Measurements from ENCODE around the gene DLD.
"Not testable (repeated sequence)": the region's sequence is repeated elsewhere in the genome, so short reads cannot be mapped to it uniquely, and the experiment has no call there.

The DLD gene

GRCh38 chr7:107890962-107891635 is at the start of gene DLD:
Gene DLD (plus strand): TSS chr7:107891183. CDS start chr7:107891251, 68 bp downstream.
- peak; percentile 89 for DNase-seq
- in situ Hi-C loops (cut with MboI; ENCODE audit: low pct_unique_long_range_greater_than_20kb, low sequenced_read_pairs): no loop called here

DNA sequence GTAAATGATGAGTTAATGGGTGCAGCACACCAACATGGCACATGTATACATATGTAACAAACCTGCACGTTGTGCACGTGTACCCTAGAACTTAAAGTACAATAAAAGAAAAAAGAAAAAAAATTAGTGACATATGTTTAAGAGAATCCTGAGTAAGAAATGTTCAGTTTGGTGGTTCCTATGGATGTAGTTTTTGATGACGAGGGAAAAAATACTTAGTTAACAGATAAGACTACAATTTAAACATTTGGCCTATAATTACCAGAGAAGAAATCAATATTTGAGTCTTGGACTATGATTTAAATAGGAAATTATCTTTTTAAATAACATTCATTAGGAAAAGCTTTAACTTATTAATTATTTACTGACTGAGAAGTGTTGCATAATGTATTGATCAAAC is 48.8 kb upstream of the DLD start:
- in situ Hi-C loops (cut with MboI; ENCODE audit: low pct_unique_long_range_greater_than_20kb, low sequenced_read_pairs): no loop called here
- no peak for DNase-seq

DNA sequence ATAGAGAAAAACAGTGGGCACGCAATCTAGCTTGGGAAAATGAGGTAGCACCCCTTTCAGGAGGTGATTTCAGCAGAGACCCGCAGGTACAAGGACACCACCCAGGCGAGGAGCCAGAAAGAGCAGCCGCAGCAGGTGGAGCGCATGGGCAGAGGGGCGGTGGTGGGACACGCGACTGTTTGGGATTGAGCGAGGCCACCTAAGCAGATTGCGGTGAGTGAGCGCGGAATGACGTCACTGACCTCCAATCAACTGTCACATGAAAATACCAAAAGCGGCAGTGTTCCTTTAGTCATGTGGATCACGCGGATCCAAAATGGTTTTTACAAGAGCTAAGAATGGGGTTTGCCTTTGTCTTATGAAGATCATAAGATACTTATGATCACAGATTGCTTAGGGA is 47.8 kb upstream of the DLD start:
- DNase-seq: no peak
- in situ Hi-C loops (cut with MboI; ENCODE audit: low pct_unique_long_range_greater_than_20kb, low sequenced_read_pairs): no loop called here

GRCh38 chr7:107846324-107846723 is 44.7 kb upstream of the DLD start:
- DNase-seq: peak; percentile 76
- in situ Hi-C loops (cut with MboI; ENCODE audit: low pct_unique_long_range_greater_than_20kb, low sequenced_read_pairs): no loop called here

DNA sequence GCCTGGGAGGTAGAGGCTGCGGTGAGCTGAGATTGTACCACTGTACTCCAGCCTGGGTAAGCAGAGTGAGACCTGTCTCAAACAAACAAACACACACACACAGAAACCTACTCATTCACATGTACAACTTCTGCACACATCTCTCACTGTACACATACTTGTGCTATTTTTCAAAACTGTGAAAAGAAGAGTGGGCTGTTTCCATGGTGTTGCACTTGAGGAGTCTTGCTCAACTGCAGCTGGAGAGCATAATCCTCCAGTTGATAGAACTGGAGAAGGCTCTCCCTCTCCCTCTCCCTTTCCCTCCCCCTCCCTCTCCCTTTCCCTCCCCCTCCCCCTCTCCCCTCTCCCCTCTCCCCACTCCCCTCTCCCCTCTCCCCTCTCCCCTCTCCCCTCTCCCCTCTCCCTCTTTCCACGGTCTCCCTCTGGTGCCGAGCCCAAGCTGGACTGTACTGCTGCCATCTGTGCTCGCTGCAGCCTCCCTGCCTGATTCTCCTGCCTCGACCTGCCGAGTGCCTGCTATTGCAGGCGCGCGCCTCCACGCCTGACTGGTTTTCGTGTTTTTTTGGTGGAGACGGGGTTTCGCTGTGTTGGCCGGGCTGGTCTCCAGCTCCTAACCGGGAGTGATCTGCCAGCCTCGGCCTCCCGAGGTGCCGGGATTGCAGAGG is 43.7 kb upstream of the DLD start:
- DNase-seq: no peak
- in situ Hi-C loops (cut with MboI; ENCODE audit: low pct_unique_long_range_greater_than_20kb, low sequenced_read_pairs): no loop called here

DNA sequence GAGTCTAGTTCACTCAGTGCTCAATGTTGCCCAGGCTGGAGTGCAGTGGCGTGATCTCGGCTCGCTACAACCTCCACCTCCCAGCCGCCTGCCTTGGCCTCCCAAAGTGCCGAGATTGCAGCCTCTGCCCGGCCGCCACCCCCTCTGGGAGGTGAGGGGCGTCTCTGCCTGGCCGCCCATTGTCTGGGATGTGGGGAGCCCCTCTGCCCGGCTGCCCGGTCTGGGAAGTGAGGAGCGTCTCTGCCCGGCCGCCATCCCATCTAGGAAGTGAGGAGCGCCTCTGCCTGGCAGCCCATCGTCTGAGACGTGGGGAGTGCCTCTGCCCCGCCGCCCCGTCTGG is 43.2 kb upstream of the DLD start:
- DNase-seq; in situ Hi-C loops (cut with MboI; ENCODE audit: low pct_unique_long_range_greater_than_20kb, low sequenced_read_pairs): not testable (repeated sequence)

DNA sequence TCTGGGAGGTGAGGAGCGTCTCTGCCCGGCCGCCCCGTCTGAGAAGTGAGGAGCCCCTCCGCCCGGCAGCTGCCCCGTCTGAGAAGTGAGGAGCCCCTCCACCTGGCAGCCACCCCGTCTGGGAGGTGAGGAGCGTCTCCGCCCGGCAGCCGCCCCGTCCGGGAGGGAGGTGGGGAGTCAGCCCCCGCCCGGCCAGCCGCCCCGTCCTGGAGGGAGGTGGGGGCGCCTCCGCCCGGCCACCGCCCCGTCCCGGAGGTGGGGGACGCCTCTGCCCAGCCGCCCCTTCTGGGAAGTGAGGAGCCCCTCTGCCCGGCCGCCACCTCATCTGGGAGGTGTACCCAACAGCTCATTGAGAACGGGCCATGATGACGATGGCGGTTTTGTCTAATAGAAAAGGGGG is 42.8 kb upstream of the DLD start:
- in situ Hi-C loops (cut with MboI; ENCODE audit: low pct_unique_long_range_greater_than_20kb, low sequenced_read_pairs); DNase-seq: not testable (repeated sequence)

GRCh38 chr7:107850216-107850615 is 40.8 kb upstream of the DLD start:
- in situ Hi-C loops (cut with MboI; ENCODE audit: low pct_unique_long_range_greater_than_20kb, low sequenced_read_pairs): loop anchor here (25.0 kb wide), 1 partner anchor 638 kb away; no protein-coding TSS in a partner anchor

GRCh38 chr7:107850643-107851042 is 40.3 kb upstream of the DLD start:
- DNase-seq: no peak
- in situ Hi-C loops (cut with MboI; ENCODE audit: low pct_unique_long_range_greater_than_20kb, low sequenced_read_pairs): loop anchor here (25.0 kb wide), 1 partner anchor 638 kb away; no protein-coding TSS in a partner anchor

More at GRCh38 chr7:107850216-107850615, 40.8 kb upstream of the DLD start:
- DNase-seq: no peak

GRCh38 chr7:107854454-107854853 is 36.5 kb upstream of the DLD start:
- in situ Hi-C loops (cut with MboI; ENCODE audit: low pct_unique_long_range_greater_than_20kb, low sequenced_read_pairs): loop anchor here (25.0 kb wide), 1 partner anchor 642 kb away; no protein-coding TSS in a partner anchor

GRCh38 chr7:107854989-107855388 is 36.0 kb upstream of the DLD start:
- DNase-seq: no peak
- in situ Hi-C loops (cut with MboI; ENCODE audit: low pct_unique_long_range_greater_than_20kb, low sequenced_read_pairs): loop anchor here (25.0 kb wide), 1 partner anchor 643 kb away; no protein-coding TSS in a partner anchor

More at GRCh38 chr7:107854454-107854853, 36.5 kb upstream of the DLD start:
- DNase-seq: no peak

GRCh38 chr7:107856806-107857540 is 34.0 kb upstream of the DLD start:
- DNase-seq: peak; percentile 17
- in situ Hi-C loops (cut with MboI; ENCODE audit: low pct_unique_long_range_greater_than_20kb, low sequenced_read_pairs): loop anchor here (25.0 kb wide), 1 partner anchor 645 kb away; no protein-coding TSS in a partner anchor

DNA sequence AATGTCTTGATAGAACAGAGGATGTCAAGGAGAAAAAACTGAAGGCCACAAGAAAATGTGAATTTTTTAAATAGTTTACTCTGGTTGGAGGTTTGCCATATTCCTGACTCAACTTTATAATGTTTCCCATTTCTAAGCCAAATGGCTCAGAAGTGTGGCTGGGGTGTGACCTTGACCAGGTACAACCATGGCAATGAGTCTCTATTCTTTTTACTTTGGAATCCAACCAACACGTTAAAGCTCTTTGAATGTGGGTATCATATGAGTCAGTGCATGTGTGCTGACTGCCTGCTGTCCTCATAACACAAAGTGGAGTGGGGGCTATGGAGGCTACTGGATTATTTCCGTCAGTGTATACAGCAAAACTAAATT is 33.5 kb upstream of the DLD start:
- no peak for DNase-seq
- in situ Hi-C loops (cut with MboI; ENCODE audit: low pct_unique_long_range_greater_than_20kb, low sequenced_read_pairs): loop anchor here (25.0 kb wide), 1 partner anchor 645 kb away; no protein-coding TSS in a partner anchor

- in situ Hi-C loops (cut with MboI; ENCODE audit: low pct_unique_long_range_greater_than_20kb, low sequenced_read_pairs): loop anchor here (25.0 kb wide), 1 partner anchor 646 kb away; no protein-coding TSS in a partner anchor
- DNase-seq: no peak
Observed at GRCh38 chr7:107858280-107858679, 32.7 kb upstream of the DLD start.

- DNase-seq: no peak
- in situ Hi-C loops (cut with MboI; ENCODE audit: low pct_unique_long_range_greater_than_20kb, low sequenced_read_pairs): loop anchor here (25.0 kb wide), 1 partner anchor 648 kb away; no protein-coding TSS in a partner anchor
Observed at GRCh38 chr7:107860279-107860961, 30.6 kb upstream of the DLD start.

GRCh38 chr7:107860981-107861652 is 29.9 kb upstream of the DLD start:
- DNase-seq: no peak
- in situ Hi-C loops (cut with MboI; ENCODE audit: low pct_unique_long_range_greater_than_20kb, low sequenced_read_pairs): loop anchor here (25.0 kb wide), 1 partner anchor 649 kb away; no protein-coding TSS in a partner anchor

- in situ Hi-C loops (cut with MboI; ENCODE audit: low pct_unique_long_range_greater_than_20kb, low sequenced_read_pairs): loop anchor here (25.0 kb wide), 1 partner anchor 654 kb away; no protein-coding TSS in a partner anchor
- DNase-seq: no peak
Observed at GRCh38 chr7:107865956-107866775, 24.8 kb upstream of the DLD start.

Measured in KBM-7 (cell line).